Islet precursor cell (in vitro differentiated cells): ENCODE measurements around the gene RANGAP1.

Experiments used
- DNase-seq: peaks from one replicate; pipeline ENCODE4 v3.0.0-alpha.2; 2018

Gene RANGAP1

GRCh38 chr22:41256254-41257253, 29.4 kb downstream of the RANGAP1 start:
- peak; percentile 54 for DNase-seq

GRCh38 chr22:41254230-41254629, 31.8 kb downstream of the RANGAP1 start:
- DNase-seq, result no peak

- DNase-seq, result no peak
Measured at GRCh38 chr22:41252365-41252764, 33.6 kb downstream of the RANGAP1 start.

- no peak for DNase-seq
Measured at GRCh38 chr22:41250127-41250526, 35.9 kb downstream of the RANGAP1 start.

GRCh38 chr22:41249442-41249841, 36.5 kb downstream of the RANGAP1 start:
- DNase-seq, result no peak

- no peak for DNase-seq
Measured at GRCh38 chr22:41248758-41249157, 37.2 kb downstream of the RANGAP1 start.

GRCh38 chr22:41248314-41248713, 37.7 kb downstream of the RANGAP1 start:
- no peak for DNase-seq

GRCh38 chr22:41247703-41248102, 38.3 kb downstream of the RANGAP1 start:
- DNase-seq, result no peak

- no peak for DNase-seq
Measured at GRCh38 chr22:41245917-41246499, 40.0 kb downstream of the RANGAP1 start.

GRCh38 chr22:41243361-41243760, 42.6 kb downstream of the RANGAP1 start:
- DNase-seq, result no peak

GRCh38 chr22:41242396-41243117, 43.4 kb downstream of the RANGAP1 start:
- no peak for DNase-seq

- DNase-seq, result no peak
Measured at GRCh38 chr22:41241133-41241676, 44.8 kb downstream of the RANGAP1 start.

- DNase-seq, result peak; percentile 79
Measured at GRCh38 chr22:41240377-41241132, 45.4 kb downstream of the RANGAP1 start, which contains the start of gene CHADL. CHADL (minus strand) TSS chr22:41240931; CDS start chr22:41240881, 50 bp downstream.

- DNase-seq, result no peak
Measured at GRCh38 chr22:41239443-41240128, 46.4 kb downstream of the RANGAP1 start.

GRCh38 chr22:41238570-41239442, 47.2 kb downstream of the RANGAP1 start:
- no peak for DNase-seq

- DNase-seq, result peak; percentile 90
Measured at GRCh38 chr22:41237707-41238569, 48.0 kb downstream of the RANGAP1 start.

GRCh38 chr22:41237036-41237706, 48.8 kb downstream of the RANGAP1 start:
- DNase-seq, result no peak

GRCh38 chr22:41234815-41235695, 50.9 kb downstream of the RANGAP1 start:
- DNase-seq, result no peak
